ENCODE measurements around the gene HOXC11.
A peak's percentile ranks its signal among the peaks of the same experiment; 100 is the strongest.

The HOXC11 gene

DNA sequence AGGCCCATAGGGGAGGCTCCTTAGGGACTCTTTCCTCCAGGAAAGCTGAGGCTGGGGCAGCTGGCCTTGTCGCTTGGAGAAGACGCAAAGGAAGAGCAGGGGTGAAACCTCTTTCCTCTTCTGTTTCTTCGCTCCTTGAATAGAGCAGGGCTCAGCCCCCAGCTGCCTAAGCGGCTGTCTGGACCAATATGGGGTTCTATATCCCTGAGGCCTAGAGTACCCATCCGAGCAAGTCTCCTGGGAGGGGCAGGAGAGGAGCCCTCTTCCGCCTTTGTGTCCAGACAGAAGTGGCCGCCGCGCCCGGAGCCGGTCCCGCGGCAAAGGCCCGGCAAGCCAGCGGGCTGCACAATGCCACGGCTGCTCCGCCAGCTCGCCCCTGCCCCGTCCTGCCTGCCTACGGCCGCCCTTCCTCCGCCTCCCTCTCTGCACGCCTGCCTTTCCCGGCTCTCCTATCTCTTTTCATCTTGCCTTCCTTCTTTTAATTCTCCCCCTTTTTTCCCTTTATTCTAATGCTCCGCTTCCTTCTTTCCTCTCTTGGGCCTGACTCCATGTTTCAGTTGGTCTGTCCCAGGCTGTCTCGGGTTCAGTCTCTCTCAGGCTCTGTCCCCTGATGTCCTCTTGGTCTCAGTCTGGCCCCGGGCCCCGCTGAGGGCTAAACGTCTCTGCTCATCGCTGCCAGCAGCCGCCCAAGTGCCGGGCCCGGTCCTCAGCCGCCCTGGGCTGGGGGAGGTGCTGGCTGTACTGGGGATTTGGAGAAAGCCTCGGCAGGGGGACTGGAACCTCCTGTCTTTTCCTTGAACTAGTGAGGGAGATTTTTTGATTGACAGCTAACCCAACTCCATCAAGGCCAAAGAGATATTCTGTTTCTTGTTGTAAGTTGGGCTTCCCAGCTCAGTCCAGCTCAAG is 24.5 kb downstream of the HOXC11 start:
- no peak for DNase-seq (ENCODE audit: low spot score)

DNA sequence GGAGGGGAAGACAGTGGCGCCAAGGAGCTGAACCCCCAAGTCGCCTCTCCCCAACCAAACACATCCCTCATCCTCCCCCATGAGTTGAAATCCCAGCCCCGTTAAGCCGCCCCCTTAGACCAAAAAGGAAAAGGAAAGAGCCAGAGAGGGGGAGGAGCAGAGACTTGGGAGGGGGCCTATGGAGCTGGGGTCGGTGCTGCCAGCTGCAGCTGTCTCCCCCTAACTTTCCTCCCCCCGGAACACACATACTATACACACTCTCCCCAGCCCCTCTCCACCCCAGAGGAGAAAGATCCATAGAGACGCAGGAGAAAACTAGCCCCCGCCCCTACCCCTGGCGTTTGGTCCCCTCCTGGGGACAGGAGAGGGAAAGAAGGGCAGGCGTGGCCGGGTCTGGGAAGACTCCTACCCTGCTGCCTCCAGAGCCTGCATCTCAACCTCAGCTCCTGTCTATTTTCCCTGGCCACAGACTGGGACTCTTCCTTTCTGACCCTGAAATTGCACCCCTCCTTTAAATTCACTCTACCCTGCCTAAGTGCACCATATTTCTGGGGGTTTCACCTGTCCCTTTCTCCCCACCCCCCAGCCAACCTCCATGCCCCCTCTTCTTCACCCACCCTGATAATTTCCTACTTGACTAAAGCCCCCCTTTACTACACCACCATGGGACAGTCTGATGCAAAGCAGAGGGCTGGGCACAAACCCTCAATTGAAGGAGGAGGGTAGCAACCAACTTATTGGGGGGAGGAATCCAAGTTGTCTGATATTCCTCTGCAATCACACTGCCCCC is 25.4 kb downstream of the HOXC11 start:
- no peak for DNase-seq (ENCODE audit: low spot score)

DNA sequence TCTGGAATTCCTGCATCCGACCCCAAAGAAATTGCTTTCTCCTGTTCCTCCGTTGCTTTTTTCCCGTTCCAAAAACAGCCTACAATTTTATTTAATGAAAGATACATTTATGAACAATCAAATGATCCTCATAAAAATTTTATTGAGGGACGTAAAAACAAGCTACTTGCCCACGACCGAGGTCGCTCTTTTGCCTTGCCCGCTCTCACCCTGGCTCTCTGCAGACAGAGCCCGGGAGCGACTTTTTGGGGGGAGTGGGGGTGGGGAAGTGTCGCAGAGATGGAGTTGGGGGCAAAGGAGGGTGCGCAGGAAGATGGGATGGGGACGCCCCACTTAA is 25.9 kb downstream of the HOXC11 start:
- no peak for DNase-seq (ENCODE audit: low spot score)

DNA sequence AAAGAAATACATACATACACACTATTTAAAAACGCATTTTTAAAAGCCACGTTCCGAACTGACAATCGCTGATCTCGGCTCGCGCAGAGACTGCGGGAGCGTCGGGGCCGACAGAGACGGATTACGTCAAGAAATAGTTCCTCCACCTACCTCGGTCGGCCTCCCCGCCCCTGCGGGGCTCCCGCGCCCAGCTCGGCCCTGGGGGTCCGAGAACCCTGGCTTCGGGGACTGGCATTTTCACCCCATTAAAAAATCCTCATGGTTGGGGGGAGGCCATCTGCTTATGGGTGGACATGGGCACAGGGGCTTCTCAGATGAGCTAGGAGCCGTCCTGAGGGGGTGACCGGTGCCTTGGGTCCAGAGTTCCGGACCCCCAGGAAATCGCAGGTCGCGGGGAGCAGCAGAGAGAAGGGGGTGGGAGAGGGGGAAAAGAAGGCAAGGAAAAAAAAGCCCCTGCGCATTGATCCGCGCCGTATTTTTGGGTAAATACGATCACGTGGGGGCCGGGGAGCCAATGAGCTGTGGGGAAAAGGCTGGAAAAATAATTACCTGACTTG is 26.7 kb downstream of the HOXC11 start:
- DNase-seq (ENCODE audit: low spot score): peak; percentile 55

DNA sequence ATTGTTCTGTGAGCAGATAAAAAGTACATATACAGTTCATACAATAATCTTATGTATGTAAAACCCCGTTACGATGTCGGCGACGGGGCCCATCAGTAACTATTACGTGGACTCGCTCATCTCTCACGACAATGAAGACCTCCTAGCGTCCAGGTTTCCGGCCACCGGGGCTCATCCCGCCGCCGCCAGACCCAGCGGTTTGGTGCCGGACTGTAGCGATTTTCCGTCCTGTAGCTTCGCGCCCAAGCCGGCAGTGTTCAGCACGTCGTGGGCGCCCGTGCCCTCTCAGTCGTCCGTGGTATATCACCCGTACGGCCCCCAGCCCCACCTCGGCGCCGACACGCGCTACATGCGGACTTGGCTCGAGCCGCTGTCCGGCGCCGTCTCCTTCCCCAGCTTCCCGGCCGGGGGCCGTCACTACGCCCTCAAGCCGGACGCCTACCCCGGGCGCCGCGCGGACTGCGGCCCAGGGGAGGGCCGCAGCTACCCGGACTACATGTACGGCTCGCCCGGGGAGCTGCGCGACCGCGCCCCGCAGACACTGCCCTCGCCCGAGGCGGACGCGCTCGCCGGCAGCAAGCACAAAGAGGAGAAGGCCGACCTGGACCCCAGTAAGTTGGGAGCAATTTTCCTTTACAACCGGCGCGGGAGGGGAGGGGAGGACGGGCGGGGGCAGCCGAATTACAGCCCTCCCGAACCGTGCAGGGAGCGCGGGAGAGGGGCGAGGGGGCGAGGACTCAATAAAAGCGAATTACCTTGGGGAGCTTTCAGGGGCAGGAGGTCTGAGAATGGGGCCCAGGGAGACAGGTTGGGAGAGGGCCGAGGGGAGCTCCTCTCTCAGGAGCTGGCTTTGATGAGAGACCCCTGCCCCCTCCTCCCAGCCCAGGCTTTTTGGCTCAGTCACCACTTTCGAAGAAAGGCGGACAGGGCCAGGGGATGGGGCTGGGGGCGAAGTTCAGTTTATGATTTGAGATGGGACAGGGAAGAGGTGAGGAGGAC is 27.5 kb downstream of the HOXC11 start, which contains the start of gene HOXC9:
TSS of gene HOXC9 (plus strand) at position 46 of the 999 bp plus-strand sequence. CDS start at position 74, 28 bp downstream.
- DNase-seq (ENCODE audit: low spot score): no peak

DNA sequence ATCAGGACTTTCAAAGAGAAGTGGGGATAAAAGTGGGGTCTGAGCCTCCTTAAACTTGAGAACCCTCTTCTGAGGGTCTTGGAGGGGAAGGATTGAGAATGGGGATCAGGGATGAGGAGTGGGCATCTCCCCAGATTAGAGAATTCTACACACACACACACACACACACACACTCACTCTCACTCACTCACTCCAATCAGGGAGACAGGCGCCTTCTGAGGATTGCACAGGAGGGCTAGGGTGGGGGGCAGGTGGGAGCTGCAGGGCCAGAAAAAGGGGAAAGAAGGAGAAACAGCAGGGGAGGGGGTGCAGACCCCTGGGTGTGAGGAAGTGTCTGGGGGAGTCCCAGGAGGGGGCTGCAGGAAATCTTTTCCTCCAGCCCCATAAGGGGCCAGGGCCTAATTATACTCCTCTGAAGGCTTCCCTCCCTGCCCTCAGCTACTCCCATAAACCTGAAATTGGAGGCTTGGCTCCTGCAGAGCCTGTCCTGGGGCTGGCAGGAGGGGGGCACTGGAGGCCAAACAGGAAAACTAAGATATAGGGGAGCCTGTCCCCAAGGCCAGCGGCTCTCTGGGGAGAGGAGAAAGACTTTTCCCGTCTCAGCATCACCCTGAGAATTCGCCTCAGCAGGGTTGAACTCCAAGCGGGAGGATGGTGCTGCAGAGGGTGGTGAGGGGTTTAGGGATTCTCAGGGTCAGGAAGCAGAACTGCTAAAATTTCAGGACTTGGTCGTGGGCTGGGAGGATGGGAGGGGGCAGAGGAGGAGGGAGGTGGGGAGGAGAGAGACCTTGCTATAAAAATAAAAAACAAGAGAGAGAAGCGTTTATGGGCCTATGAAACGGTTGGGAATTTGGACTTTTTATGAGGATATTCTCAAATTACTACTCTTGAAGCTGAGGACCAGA is 28.6 kb downstream of the HOXC11 start:
- DNase-seq (ENCODE audit: low spot score): no peak

DNA sequence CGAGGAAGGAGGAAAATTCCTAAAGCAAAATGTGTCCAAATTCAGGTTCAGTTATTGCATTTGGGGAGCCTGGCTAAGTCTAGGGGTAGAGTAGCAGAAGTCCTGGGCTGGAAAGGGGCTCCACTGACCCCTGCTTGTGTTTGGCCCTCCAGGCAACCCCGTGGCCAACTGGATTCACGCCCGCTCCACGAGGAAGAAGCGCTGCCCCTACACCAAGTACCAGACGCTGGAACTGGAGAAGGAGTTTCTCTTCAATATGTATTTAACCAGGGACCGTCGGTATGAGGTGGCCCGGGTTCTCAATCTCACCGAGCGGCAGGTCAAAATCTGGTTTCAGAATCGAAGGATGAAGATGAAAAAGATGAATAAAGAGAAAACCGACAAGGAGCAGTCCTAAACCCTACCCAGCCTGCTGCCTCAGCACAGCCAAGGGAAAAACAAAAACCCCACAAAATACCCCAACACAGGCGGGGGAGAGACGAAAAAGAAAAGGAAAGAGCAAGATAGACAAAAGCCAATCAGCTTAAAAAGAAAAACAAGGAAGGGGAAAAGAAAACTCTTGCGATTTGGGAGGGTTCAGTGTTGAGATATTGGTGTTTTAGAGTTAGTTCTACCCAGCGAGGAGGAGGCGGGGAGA is 29.5 kb downstream of the HOXC11 start:
- DNase-seq (ENCODE audit: low spot score): no peak

DNA sequence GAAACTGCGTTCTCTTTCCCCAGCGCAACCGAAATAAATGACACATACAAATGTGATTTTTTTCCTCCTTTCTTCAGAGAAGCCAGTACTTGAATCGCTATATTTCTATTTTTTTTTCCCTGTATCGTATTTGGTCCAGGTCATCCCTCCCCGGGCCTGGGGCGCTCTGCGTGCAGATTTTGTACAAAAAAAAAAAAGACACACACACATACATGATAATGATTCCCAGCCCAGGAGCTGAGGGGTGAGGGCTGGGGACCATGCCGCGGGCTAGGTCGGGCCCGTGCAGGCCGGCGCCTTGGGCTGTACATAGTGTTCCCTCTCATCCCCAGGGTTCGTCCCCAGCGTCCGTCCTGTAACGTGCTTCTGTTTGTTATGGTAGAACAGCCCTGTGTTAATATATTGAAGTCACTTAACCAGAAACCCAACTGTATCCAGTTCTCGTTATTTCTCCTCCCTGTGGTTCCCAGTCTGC is 30.0 kb downstream of the HOXC11 start:
- no peak for DNase-seq (ENCODE audit: low spot score)

DNA sequence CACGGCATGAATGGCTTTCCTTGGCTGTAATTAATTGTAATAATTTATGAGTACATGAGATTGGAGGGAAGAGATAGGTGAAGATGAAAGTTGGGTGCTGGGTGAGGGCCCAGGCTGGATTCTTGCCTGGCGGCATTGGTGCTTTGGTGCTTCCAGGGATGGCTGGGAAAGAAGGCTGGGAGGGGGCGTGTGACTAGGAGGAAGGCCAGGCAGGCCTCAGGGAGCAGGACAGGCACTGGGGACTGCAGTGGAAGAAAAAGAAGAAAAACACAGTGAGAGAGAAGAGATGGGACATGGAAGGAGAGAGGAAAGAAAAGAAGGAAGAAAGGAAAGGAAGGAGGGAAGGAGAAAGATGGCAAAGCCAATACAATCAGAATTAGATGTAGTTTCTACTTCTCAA is 30.7 kb downstream of the HOXC11 start:
- no peak for DNase-seq (ENCODE audit: low spot score)

DNA sequence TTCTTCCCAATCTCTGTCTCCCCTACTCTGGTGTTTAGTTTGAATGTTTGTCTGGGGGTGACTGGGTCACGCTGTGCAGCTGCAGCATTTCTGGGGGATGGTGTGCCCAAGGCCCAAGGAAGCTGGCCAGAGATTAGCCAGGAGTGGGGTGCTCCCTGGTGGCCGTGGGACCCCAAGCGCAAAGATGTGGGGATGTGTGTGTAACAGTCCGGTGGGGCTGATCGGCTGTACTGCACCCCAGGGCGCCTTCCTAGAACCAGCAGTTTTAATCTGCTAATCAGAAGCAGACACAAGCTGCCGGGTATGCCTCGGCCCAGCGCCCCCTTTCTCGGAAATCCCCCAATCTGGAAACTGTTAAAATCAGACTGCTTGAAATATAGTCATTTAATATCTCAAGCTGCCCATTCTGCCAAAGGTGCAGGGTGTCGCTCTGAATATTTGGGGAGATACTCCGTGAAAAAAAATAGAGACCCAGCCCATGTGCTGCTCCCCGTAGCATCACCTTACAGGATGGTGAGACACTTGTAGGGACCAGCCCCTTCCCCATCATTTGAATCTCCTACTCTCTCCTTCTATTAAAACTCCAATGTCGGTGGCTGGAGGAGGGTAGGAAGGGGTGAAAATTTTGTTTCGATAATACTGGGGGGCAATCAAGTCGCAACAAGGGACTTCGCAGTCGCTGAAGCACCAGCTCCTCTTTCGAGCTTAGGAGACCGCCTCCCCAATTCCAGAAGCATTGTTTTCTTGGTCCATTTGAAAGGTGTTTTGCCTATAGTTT is 31.3 kb downstream of the HOXC11 start:
- DNase-seq (ENCODE audit: low spot score): no peak

DNA sequence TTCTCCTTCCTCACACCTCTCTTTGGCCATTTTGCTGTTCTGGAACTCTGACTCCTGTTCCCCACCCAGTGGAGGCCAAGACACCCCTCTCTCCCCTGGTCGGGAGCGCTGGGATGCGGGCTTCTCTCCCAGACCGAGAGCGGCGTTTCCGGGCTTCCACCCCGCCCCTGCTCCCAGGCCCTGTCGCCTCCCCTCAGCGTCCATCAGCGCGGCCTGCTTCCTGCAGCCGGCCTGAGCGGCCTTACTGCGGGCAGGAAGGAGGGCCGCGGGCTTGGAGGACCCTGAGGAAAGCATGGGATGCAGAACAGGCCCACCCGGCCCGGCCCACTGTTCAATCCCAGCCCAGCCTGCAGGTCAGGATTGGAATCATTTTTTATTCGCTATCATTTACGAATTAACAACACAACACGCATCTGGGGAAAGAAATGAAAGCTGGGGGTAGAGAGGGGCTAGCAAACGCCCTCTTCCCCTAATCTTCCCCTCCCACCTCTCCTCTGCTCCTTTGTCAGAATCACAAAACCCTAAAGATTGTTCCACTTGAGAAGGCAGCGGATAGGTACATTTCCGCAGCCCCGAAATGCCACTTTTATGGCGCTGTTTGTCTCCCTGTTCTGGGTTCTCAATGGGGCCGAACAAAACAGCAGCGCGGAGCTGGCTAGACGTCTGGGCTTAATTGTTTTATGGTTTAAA is 32.1 kb downstream of the HOXC11 start:
- DNase-seq (ENCODE audit: low spot score): no peak

DNA sequence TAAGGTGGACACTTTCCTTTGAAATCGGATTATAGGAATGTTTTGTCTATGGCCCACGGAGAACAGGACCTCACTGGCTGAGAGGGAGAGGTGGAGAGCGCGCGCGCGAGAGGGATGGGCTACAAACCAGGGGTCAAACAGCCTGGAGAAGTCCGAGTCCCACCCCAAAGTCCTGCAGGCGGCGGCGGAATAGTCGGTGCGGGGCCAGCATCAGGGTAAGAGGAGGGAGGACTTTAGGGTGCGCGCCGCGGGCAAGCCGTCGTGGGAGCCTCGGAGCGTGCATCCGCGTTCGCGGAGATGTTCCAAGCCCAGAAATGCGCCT is 32.6 kb downstream of the HOXC11 start:
- DNase-seq (ENCODE audit: low spot score): no peak

DNA sequence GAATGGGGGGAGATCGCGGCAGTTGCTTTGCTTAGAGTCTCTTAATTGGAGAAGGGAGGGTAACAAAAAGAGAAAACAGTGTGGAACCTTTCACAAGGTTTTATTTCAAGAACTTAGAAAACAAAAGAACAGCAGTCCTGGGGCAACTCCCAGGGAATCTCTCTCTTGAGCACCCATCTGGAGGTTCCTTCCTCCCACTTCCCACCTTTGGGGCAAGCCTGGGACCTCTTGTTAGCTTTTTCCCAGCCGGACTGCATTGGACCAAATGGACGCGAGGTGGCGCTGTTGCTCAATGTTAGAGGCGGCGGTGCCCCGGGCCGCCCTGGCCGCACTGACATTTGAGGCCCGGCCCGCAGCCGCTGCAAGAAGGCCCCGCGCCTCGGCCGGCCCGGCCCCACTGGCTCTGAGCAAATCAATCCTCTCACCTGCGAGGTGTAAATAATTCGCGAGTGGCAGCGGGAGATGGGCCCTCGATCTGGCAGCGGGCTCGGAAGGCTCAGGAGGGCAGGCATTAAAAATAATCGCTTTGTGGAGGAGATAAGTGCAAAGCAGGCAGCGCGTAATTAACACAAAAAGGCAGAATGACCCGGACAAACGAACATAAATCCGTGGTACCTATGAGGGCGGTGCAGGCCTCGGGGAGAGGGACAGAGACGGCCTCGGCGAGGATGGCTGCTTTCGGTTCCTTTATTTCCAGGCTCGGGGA is 33.1 kb downstream of the HOXC11 start:
- peak; percentile 70 for DNase-seq (ENCODE audit: low spot score)

DNA sequence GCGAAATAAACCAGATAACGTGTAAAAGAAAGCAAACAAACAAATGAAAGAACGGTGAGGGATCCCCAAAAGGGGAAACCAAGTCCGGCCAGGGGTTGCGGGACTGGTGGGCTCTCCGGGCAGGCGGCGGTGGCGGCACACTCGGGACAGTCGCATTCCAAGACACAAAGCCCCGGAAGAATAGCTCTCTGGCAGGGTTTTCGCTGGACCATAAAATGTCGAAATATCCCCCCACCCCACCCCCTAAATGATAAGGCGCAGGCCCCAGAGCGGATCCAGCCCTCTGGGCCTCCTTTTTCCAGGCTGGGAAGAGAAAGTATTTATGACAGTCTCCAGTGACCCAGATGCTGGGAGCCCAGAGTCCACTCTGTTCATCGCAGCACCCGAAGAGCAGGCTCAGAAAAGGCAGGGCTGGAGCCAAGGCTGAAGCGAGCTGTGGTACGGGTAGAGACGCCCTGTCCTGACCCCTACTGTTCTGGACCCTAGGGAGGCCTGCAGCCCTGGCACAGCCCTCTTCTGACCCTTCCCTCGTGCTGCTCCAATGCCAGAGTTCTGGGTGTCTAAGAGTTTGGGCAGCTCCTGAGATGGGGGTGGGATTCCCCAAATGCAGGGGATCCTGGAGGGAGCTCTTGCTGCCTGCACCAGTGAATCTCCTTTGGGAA is 33.8 kb downstream of the HOXC11 start:
- no peak for DNase-seq (ENCODE audit: low spot score)

DNA sequence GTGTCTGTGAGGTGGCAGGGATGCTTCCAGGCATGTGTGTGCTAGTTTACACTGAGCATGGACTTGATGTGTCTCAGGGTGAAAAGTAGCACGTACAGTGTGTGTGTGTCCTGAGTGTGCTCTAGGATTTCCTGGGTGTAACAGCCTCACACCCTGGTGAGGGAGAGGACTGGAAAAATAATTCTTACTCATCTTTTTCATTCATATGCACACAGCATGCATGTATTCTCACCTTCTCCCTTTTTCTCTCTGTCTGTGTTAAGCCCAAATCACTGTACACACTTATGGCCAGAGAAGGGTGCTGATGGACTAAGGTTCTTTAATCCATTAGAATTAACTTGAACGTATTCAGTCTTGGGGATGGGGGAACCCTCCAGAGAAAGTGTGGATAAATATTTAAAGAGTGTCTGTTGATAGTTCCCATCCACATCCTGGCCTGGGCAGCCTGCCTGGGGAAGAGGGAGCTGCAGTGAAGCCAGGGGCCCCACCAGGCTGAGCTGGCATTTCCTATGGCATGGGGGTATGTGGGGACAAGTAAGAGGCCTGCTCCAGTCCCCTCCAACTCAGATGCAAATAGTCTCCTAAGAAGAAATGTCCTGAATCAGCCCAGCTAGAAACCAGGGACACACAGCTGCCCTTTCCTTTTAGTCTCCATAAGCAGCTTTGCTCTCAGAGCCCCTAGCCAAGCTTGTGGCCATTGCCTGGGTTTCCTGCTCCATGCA is 34.8 kb downstream of the HOXC11 start:
- DNase-seq (ENCODE audit: low spot score): no peak

DNA sequence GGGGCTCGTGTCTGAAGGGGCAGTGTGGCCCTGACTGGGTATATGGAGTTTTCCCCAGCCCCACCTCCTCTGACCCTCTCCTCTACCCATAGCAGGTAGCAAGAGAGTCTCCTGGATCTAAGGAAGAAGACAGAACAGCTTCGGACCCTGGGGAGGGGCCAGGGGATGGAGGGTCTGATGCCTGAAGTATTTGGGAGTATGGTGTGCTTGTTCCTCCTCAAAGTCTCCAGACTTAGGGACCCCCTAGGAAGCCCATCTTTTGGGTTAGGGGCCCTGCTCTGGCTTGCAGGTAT is 35.3 kb downstream of the HOXC11 start:
- no peak for DNase-seq (ENCODE audit: low spot score)

All from SW480 (cell line).